ENCODE measurements around the gene LMO4. TPM values are rescaled to one million over a fixed set of nuclear protein-coding genes. Genes with fewer than 3 reads are reported as not detected.

LMO4 gene
- polyA plus RNA-seq, 3 donors, result 20.3 to 71.8 (median 22.3) TPM

DNA sequence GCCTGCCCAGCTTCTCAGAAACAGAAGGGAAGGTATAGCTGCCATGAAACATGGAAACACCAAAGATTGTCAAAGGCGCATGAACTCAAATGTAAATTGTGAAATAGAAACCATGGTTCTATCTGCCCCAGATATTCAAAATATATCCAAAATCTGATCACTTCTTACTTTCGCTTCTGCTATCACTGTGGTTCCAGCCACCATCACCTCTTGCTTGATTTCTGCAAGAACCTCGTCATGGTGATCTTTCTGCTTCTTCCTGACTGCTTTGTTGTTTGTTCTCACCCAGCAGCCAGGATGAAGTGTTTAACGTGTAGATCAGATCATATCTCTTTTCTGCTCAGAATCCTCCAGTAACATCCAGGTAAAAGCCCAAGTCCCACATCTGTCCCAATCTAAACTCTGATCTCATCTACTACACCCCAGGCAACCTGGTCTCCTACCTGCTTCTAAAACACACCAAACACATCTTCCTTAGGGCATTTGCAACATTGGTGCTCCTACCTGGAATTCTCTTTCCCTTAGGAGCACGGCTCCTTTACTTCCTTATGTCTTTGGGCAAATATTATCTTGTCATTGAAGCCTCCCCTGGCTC lies 10.5 kb upstream of the LMO4 start:
- Mint-ChIP-seq H3K4me1 (peaks cover 37% of the 10 kb centered on the region), H3K4me3 (peak overlapping the region in 1 of 2 donors; percentile 54), H3K27me3 (ENCODE audit: low read depth in 3 of 3) (no peaks in the 10 kb centered on the region), H3K9me3 (peaks cover 0 to 7% (median 0%) of the 10 kb centered on the region in 7 donors), H3K27ac (peak overlapping the region in 2 of 7 donors; percentile 19 to 41), H3K36me3 (no peaks in the 10 kb centered on the region)
- no peaks in the 10 kb centered on the region for H3K36me3 ChIP-seq (replicated peaks in 1 of 2; ENCODE audit: control insufficient read depth in 1 of 2, insufficient read depth in 2 of 2, low read length in 2 of 2)
- no peak overlapping the region for H3K27ac ChIP-seq (ENCODE audit: low read depth in 1 of 2, low read length in 2 of 2)
- WGBS (ENCODE audit: insufficient coverage), result 35% methylated on average over 4 of the region's 5 CpGs
- H3K4me3 ChIP-seq (replicated peaks in 1 of 3; ENCODE audit: low read depth in 2 of 3, low read length in 3 of 3), result no peak overlapping the region
- no peaks in the 10 kb centered on the region for H3K79me2 ChIP-seq (ENCODE audit: insufficient read depth, low read length)
- peak overlapping the region; percentile 26 for H2AFZ ChIP-seq (ENCODE audit: insufficient read depth, low read depth, low read length, poor library complexity, severe bottlenecking)
- no peaks in the 10 kb centered on the region for H3K9me3 ChIP-seq (replicated peaks in 1 of 2; ENCODE audit: control insufficient read depth in 1 of 2, insufficient read depth in 1 of 2, low read length in 2 of 2)
- H3K27me3 ChIP-seq (ENCODE audit: control insufficient read depth in 2 of 2, insufficient read depth in 2 of 2, low read length in 2 of 2), result no peaks in the 10 kb centered on the region
- peak overlapping the region; percentile 26 for H3K4me2 ChIP-seq (replicated peaks; ENCODE audit: extremely low read depth, low read length, poor library complexity, severe bottlenecking)
- no peak overlapping the region for H3K9ac ChIP-seq (ENCODE audit: insufficient read depth, low read length, poor library complexity, severe bottlenecking)
- TF ChIP-seq, protein P1, sequence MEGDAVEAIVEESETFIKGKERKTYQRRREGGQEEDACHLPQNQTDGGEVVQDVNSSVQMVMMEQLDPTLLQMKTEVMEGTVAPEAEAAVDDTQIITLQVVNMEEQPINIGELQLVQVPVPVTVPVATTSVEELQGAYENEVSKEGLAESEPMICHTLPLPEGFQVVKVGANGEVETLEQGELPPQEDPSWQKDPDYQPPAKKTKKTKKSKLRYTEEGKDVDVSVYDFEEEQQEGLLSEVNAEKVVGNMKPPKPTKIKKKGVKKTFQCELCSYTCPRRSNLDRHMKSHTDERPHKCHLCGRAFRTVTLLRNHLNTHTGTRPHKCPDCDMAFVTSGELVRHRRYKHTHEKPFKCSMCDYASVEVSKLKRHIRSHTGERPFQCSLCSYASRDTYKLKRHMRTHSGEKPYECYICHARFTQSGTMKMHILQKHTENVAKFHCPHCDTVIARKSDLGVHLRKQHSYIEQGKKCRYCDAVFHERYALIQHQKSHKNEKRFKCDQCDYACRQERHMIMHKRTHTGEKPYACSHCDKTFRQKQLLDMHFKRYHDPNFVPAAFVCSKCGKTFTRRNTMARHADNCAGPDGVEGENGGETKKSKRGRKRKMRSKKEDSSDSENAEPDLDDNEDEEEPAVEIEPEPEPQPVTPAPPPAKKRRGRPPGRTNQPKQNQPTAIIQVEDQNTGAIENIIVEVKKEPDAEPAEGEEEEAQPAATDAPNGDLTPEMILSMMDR (IDR thresholded peaks at IDR 0.05), result no peak
- peaks cover 39 to 40% of the 10 kb centered on the region in 2 donors for H3K4me1 ChIP-seq (ENCODE audit: control insufficient read depth in 1 of 2, insufficient read depth in 2 of 2, low read length in 2 of 2)
- intact Hi-C loops (cut with micrococcal nuclease), result no loop called here
- no peak for DNase-seq
- no peaks in the 10 kb centered on the region for H4K20me1 ChIP-seq (ENCODE audit: insufficient read depth, low read length)

DNA sequence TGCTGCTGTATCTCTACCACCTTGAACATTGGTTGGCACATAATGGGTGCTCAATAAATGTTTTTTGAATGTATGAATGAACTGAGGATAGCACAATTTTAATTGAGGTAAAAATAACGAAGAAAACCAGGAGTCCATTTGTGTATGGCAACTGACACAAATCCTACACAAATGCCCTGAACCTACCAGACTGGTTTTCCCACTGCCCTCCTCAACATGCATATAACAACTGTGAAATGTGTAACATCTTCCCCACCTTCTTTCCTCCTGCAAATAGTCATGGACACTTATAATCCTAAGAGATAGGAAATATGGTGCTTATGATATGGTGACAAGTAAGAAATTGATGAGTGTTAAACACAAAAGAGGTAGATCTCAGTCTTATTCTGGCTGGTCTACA lies 9.9 kb upstream of the LMO4 start:
- Histone ChIP-seq H3K4me2 (replicated peaks; ENCODE audit: extremely low read depth, low read length, poor library complexity, severe bottlenecking) (no peak overlapping the region), H3K4me3 (replicated peaks in 1 of 3; ENCODE audit: low read depth in 2 of 3, low read length in 3 of 3) (no peak overlapping the region), H3K4me1 (ENCODE audit: control insufficient read depth in 1 of 2, insufficient read depth in 2 of 2, low read length in 2 of 2) (peaks cover 32 to 33% of the 10 kb centered on the region in 2 donors), H2AFZ (ENCODE audit: insufficient read depth, low read depth, low read length, poor library complexity, severe bottlenecking) (no peak overlapping the region), H3K27ac (ENCODE audit: low read depth in 1 of 2, low read length in 2 of 2) (no peak overlapping the region), H3K36me3 (replicated peaks in 1 of 2; ENCODE audit: control insufficient read depth in 1 of 2, insufficient read depth in 2 of 2, low read length in 2 of 2) (no peaks in the 10 kb centered on the region), H4K20me1 (ENCODE audit: insufficient read depth, low read length) (no peaks in the 10 kb centered on the region), H3K79me2 (ENCODE audit: insufficient read depth, low read length) (no peaks in the 10 kb centered on the region), H3K27me3 (ENCODE audit: control insufficient read depth in 2 of 2, insufficient read depth in 2 of 2, low read length in 2 of 2) (no peaks in the 10 kb centered on the region), H3K9ac (ENCODE audit: insufficient read depth, low read length, poor library complexity, severe bottlenecking) (no peak overlapping the region), H3K9me3 (replicated peaks in 1 of 2; ENCODE audit: control insufficient read depth in 1 of 2, insufficient read depth in 1 of 2, low read length in 2 of 2) (no peaks in the 10 kb centered on the region)
- H3K27ac Mint-ChIP-seq, result no peak overlapping the region
- intact Hi-C loops (cut with micrococcal nuclease), result no loop called here
- no CpG with 5 or more reads among the region's 1 CpG for WGBS (ENCODE audit: insufficient coverage)
- TF ChIP-seq, protein P1 (IDR thresholded peaks at IDR 0.05), result no peak
- no peak for DNase-seq
- no peak overlapping the region for H3K4me3 Mint-ChIP-seq
- peaks cover 0 to 7% (median 0%) of the 10 kb centered on the region in 7 donors for H3K9me3 Mint-ChIP-seq
- no peaks in the 10 kb centered on the region for H3K27me3 Mint-ChIP-seq (ENCODE audit: low read depth in 3 of 3)
- peaks cover 31% of the 10 kb centered on the region for H3K4me1 Mint-ChIP-seq
- H3K36me3 Mint-ChIP-seq, result no peaks in the 10 kb centered on the region

Data from CD14-positive monocyte (primary cell).